HG02870 (cell line): Measurements from ENCODE around the gene ITM2C.

Source experiments
- ATAC-seq: cut with Tn5 transposase; IDR thresholded peaks from one replicate; pipeline ENCODE4 v1.9.1; 2021; ENCODE audit warnings: mild to moderate bottlenecking, moderate library complexity; ENCODE audit not compliant: unreplicated experiment

The ITM2C gene

GRCh38 chr2:230906471-230907230, 41.9 kb downstream of the ITM2C start:
- no peak for ATAC-seq

- ATAC-seq: no peak
Measured at GRCh38 chr2:230907361-230908091, 42.8 kb downstream of the ITM2C start.

- ATAC-seq: no peak
Measured at GRCh38 chr2:230908092-230908594, 43.4 kb downstream of the ITM2C start.

- ATAC-seq: no peak
Measured at GRCh38 chr2:230908595-230909191, 44.0 kb downstream of the ITM2C start.

- no peak for ATAC-seq
Measured at GRCh38 chr2:230909841-230910545, 45.3 kb downstream of the ITM2C start.

GRCh38 chr2:230910546-230911177, 45.9 kb downstream of the ITM2C start:
- ATAC-seq: no peak

- ATAC-seq: no peak
Measured at GRCh38 chr2:230912046-230912445, 47.3 kb downstream of the ITM2C start.

- no peak for ATAC-seq
Measured at GRCh38 chr2:230912724-230913123, 48.0 kb downstream of the ITM2C start.

GRCh38 chr2:230913406-230914143, 48.8 kb downstream of the ITM2C start:
- no peak for ATAC-seq

- no peak for ATAC-seq
Measured at GRCh38 chr2:230914886-230915285, 50.1 kb downstream of the ITM2C start.

GRCh38 chr2:230915319-230915718, 50.6 kb downstream of the ITM2C start:
- ATAC-seq: no peak

GRCh38 chr2:230916218-230916617, 51.5 kb downstream of the ITM2C start:
- ATAC-seq: no peak

- no peak for ATAC-seq
Measured at GRCh38 chr2:230919240-230919639, 54.5 kb downstream of the ITM2C start.

- no peak for ATAC-seq
Measured at GRCh38 chr2:230919681-230920080, 54.9 kb downstream of the ITM2C start.

GRCh38 chr2:230920167-230920566, 55.4 kb downstream of the ITM2C start:
- ATAC-seq: no peak

- no peak for ATAC-seq
Measured at GRCh38 chr2:230921806-230922595, 57.3 kb downstream of the ITM2C start.

- no peak for ATAC-seq
Measured at GRCh38 chr2:230922951-230923717, 58.4 kb downstream of the ITM2C start.

GRCh38 chr2:230924092-230924469, 59.3 kb downstream of the ITM2C start:
- no peak for ATAC-seq
